Smooth muscle cell of the umbilical artery (primary cell): ENCODE data around the gene LAMP2. TPM values are rescaled to one million over a fixed set of nuclear protein-coding genes. Genes with fewer than 3 reads are reported as not detected.

Experiments used
- total RNA-seq: library from RNA; depleted of rRNA; stranded (reverse); fragments of >200 nt; gene quantifications from 2 replicates; pipeline ENCODE4 v1.2.3, GENCODE V29; 2014

LAMP2 gene
- 230 and 252 TPM in 2 replicates for total RNA-seq

DNA sequence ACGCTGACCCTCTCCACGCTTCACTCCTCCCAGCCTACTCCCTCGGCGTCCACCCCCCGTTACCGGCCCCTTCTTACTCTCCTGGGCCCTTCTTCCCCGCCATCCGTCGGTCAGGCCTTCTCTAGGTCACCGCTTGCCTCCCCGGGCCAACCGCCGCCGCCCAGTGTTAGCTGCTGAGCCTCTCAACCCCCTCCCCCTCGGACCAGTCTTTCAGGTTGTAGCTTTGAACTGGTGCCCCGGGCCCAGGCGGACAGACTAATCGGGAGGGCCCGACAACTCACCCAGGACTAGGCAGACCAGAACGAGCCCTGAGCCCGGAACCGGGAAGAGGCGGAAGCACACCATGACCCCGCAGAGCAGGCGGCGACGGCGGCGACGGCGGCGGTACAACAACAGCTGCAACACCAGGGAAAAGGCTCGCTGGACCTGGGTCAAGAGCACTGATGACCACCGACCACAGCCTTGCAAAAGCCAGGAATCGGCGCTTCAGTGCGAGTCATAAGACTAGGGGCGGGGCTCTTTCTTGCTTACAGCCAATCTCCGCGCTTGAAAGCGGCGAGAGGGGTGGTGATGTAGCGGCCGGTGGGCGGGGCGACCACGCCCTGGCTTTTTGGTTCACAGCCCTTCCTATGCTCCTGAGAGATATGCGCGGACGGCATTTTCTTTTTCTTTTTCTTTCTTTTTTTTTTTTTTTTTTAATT, at the start of gene LAMP2:
Gene LAMP2 (minus strand): TSS at position 472 of the 701 bp plus-strand sequence. CDS start 127 bp downstream, at position 345.

Other genes with a start within 250 kb of the LAMP2 start
- 13.4 and 17.2 TPM in 2 replicates for gene ZBTB33, start 218.5 kb downstream of the LAMP2 start, total RNA-seq
- gene TMEM255A, start 157.8 kb downstream of the LAMP2 start, total RNA-seq = under 0.01 and 0.05 TPM in 2 replicates
- not detected in 2 replicates for gene ATP1B4, start 107.2 kb downstream of the LAMP2 start, total RNA-seq
- 38.6 and 69.1 TPM in 2 replicates for gene CUL4B, start 91.7 kb upstream of the LAMP2 start, total RNA-seq
- 30.6 and 32.1 TPM in 2 replicates for gene MCTS1, start 134.8 kb upstream of the LAMP2 start, total RNA-seq
- gene C1GALT1C1, start 160.8 kb upstream of the LAMP2 start, total RNA-seq = 50.6 and 57.0 TPM in 2 replicates